NCI-H128 (cell line): Measurements from ENCODE around the gene EEIG1.
"Not testable (repeated sequence)": the region's sequence is repeated elsewhere in the genome, so short reads cannot be mapped to it uniquely, and the experiment has no call there.

Source experiments
- DNase-seq: peaks from one replicate; lab custom pipeline; 2025; ENCODE audit not compliant: unreplicated experiment; lab: John Stamatoyannopoulos, UW

Gene EEIG1

GRCh38 chr9:127980706-127981558, at the start of gene EEIG1:
EEIG1 (minus strand) TSS chr9:127980989; CDS start chr9:127980137, 852 bp downstream.
- DNase-seq = peak; percentile 92

- DNase-seq = no peak
Measured at GRCh38 chr9:128027705-128028104, 46.9 kb upstream of the EEIG1 start.

GRCh38 chr9:128026773-128027541, 46.2 kb upstream of the EEIG1 start:
- DNase-seq = no peak

- no peak for DNase-seq
Measured at GRCh38 chr9:128026255-128026772, 45.5 kb upstream of the EEIG1 start.

GRCh38 chr9:128025736-128026135, 44.9 kb upstream of the EEIG1 start:
- DNase-seq = no peak

GRCh38 chr9:128024761-128025308, 44.0 kb upstream of the EEIG1 start:
- DNase-seq = no peak

GRCh38 chr9:128023671-128024070, 42.9 kb upstream of the EEIG1 start:
- not testable (repeated sequence) for DNase-seq

GRCh38 chr9:128022886-128023285, 42.1 kb upstream of the EEIG1 start:
- DNase-seq = no peak

GRCh38 chr9:128021098-128021497, 40.3 kb upstream of the EEIG1 start:
- no peak for DNase-seq

GRCh38 chr9:128020692-128021091, 39.9 kb upstream of the EEIG1 start:
- no peak for DNase-seq

GRCh38 chr9:128015696-128016095, 34.9 kb upstream of the EEIG1 start:
- no peak for DNase-seq

- no peak for DNase-seq
Measured at GRCh38 chr9:128011071-128011817, 30.5 kb upstream of the EEIG1 start.

GRCh38 chr9:128009639-128010038, 28.9 kb upstream of the EEIG1 start:
- no peak for DNase-seq

GRCh38 chr9:128008171-128008570, 27.4 kb upstream of the EEIG1 start:
- DNase-seq = no peak

GRCh38 chr9:128007566-128008138, 26.9 kb upstream of the EEIG1 start:
- no peak for DNase-seq

- DNase-seq = no peak
Measured at GRCh38 chr9:128006332-128006996, 25.7 kb upstream of the EEIG1 start.

GRCh38 chr9:128005923-128006322, 25.1 kb upstream of the EEIG1 start:
- no peak for DNase-seq

- no peak for DNase-seq
Measured at GRCh38 chr9:128003966-128004604, 23.3 kb upstream of the EEIG1 start.

- no peak for DNase-seq
Measured at GRCh38 chr9:128002959-128003358, 22.2 kb upstream of the EEIG1 start.
